NCI-H1092 treated with DMSO at 0.1 percent for 48 hours (cell line): ENCODE measurements around the gene OVAAL.

Experiments used
- DNase-seq: peaks from one replicate; lab custom pipeline; 2025; lab: John Stamatoyannopoulos, UW

OVAAL gene

DNA sequence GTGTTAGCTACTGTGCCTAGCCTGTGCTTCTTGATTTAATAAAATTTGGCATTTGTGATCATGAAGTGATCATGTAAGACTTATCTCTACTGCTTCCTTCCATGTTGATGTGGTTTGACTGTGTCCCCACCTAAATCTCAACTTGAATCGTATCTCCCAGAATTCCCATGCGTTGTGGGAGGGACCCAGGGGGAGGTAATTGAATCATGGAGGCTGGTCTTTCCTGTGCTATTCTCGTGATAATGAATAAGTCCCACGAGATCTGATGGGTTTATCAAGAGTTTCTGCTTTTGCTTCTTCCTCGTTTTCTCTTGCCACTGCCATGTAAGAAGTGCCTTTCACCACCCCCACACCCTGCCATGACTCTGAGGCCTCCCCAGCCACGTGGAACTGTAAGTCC lies at the start of gene OVAAL:
Gene OVAAL (plus strand): TSS at position 301 of the 400 bp plus-strand sequence.
- no peak for DNase-seq

DNA sequence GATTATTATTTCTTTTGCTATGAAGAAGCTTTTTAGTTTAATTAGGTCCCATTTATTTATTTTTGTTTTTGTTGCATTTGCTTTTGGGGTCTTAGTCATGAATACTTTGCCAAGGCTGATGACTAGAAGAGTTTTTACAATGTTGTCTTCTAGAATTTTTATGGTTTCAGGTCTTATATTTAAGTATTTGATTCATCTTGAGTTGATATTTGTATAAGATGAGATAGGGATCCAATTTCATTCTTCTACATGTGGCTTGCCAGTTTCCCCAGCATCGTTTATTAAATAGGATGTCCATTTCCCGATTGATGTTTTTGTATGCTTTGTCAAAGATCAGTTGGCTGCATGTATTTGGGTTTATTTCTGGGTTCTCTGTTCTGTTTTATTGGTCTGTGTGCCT lies 47.9 kb upstream of the OVAAL start:
- DNase-seq = no peak

DNA sequence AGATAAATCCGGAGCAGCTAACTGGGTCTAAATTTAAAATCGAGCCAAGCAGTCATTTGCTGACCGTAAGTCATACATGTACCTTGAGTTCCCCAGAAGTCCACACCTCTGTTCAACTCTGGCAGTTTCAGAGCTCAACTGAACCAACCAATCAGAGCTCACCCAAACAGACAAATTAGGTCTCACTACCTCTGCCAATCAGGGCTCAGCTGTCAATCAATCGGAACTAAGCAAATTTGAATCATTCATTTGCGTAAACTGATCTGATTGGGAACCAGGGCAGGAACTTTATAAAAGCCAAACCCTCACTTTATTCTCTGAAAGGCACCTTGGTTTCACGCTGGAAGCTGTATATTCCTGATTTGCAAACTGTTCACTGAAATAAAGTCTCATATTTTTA lies 45.2 kb upstream of the OVAAL start:
- no peak for DNase-seq

DNA sequence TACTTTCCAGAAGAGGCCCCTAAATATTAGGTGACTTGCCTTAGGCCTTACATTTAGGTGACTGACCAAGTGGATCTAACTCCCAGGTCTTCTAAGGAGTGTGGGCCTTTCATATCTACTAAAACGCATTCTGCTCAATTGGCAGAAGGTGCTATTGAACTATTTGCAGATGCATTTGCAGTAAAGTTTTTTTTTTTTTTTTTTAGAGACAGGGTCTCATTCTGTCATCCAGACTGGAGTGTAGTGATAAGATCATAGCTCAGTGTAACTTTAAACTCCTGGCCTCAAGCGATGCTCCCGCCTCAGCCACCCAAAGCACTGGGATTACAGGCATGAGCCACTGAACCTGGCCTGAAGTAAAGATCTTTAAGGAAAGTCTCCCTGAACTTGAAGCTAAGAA lies 43.4 kb upstream of the OVAAL start:
- no peak for DNase-seq

DNA sequence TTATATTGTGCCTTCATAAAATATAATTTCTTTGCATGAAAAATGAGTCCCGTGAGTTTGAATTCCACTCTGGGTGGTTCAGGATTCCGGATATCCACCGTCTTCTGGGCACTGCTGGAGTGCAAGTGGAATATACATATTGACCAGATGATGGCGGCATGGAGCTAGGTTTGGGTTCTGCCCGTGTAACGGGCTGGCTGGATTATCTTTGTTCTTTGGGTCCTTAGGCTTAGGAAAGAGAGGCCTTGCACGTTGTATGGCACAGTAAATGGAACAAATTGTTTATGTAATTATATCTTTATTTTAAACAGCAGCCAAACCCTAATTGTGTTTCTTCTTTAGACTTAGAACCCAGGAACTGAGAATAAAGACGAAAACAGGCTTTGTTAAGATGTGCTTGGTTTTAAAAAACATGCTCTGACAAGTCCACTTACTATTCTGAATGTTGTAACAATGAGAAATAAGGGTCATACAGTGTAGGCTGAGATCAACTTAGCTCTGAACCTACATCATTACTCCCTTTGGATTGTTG lies 42.8 kb upstream of the OVAAL start:
- DNase-seq = peak; percentile 91

DNA sequence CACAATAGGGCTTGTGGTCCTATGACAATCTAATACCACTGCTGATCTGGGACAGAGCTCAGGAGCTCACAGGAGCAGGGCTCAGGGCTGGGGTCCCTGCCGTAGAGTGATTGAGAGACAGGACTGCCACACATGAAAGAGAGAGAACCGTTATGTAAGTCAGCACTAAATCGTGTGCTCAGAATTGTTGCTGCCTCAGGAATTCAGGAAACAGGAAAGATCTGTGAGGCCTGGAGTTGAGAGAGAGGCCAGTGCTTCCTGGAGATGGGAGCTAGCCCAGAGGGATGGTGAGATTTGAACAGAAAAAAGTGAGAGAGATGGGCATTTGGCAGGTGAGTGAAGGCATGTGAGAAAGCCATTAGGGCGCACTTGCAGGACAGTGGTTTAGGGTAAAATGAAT lies 38.9 kb upstream of the OVAAL start:
- DNase-seq = no peak

DNA sequence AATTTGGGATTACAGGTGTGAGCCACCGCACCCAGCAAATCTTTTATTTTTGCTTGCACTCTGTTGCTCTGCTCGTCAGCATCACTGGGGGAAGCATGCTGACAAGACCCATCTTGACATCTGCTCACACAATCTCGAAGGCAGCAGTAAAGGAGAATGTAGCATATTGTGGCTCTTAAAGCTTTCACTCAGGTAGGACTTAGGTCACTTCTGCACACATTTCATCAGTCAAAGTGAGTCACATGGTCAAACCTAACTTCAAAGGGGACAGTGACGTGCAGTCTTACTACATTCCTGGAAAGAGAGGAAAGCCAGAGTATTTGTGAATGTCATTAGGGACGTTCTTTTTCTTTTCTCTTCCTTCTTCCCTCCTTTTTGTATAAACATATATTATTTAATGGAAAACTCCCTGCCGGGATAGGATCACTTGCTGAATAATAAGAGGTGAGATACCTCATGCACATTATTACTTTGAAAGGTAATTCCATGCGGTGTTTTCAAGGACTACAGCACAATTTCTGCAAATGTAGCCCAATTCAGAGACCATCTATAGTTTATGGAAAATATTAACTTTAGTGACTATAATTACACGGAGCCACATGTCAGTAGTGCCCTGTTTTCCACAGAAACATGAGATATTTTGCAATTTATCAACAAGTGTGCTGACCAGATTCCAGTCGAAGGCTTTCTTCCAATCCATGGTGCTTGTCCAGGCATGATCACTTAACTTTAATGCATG lies 37.1 kb upstream of the OVAAL start:
- no peak for DNase-seq

DNA sequence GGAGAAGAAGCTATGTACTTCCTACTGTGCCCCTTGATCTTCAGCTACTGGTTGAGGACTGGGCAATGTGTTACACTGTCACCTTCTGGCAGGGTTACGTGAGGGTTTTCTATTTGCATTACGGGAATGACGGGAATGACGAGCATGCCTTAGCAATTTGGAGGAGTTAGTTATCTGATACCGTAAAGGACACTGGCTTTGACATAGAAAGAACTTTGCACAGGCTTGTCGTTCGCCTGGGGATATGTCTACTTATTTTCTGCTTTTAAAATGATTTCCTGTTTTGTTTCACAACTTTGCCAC lies 36.6 kb upstream of the OVAAL start:
- DNase-seq = no peak

DNA sequence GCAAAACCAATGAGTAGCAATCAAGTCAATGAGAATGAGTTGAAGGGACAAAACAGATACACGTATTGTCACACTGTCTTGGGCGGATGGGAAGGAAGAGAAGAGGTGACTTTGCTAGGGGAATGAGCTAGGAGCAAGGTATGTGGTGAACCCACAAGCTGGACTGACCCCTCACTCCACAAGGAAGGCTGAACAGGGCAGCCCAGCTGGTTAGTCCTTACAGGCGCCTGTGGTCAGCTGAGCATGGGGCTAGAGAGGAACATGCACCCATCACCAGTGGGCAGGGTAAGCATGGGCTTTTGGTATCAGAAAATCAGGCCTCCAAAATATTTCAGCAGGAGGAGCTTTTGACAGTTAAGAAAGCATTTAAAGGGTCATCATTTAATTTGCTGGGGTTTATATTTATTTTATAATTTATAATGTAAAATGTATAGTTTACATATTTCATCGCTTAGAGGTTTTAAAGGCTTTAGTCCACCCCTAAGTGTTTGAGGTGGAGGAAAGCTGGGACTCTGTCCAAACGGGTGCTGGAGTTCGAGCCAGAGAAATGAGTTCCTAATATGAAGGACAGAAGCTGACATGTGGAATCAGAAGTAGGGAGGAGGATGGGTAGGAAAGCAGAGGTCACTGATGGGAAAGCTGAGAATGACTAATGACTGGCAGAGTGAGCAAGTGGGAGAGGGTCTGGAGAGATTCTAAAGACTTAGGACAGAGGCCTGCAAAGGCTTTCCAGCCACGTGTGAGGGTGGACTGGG lies 34.4 kb upstream of the OVAAL start:
- DNase-seq = no peak

DNA sequence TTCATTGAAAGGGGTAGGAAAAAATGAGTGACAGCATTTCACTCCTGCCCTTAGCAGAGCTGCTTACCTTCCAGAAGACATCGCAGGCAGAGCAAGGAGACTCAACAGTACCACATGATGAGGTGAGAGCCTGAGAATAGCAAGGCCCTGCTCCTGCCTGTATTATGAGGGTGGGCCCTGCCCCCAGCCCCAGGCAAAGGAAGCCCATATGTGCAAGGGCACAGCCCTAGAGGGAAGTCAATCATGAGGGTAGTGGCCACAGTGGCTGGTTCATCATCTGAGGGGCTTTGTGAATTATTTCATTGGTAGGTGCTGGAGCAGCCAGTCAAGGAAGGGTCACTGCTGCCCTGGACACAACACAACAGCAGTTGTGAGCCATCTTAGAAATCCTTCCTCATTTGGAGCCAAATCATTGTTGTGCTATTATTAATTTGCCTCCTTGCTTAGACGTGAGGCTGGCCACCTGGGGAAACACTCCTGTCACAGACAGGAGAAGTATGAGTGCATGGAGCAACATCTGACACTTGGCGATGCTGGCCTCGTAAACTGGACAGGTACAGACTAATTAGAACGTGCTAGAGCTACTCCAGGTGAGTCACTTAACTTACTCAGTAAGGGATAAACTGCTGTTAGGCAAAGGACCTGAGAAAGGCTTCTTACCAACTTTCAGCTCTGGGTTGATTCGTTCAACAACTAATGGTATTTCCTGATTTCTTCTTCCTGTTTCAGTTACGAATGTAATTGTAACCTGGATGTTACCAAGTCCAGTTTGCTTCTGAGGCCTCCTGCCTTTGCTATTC lies 33.6 kb upstream of the OVAAL start:
- no peak for DNase-seq

DNA sequence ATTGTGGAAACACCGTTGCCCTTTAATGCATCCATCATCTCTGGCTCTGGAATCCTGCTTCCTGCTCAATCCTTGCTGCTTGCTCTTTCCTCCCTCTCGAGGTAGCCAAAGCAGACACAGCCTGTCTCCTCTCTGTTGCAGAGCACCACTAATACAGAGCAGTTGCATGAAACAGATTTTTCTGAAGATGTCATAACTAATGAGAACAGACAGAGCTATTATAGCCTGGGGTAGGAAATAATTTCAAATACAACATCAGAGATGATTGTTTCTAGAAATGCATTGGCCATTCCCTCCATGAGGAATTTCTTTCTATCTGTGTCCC lies 33.1 kb upstream of the OVAAL start:
- DNase-seq = no peak

DNA sequence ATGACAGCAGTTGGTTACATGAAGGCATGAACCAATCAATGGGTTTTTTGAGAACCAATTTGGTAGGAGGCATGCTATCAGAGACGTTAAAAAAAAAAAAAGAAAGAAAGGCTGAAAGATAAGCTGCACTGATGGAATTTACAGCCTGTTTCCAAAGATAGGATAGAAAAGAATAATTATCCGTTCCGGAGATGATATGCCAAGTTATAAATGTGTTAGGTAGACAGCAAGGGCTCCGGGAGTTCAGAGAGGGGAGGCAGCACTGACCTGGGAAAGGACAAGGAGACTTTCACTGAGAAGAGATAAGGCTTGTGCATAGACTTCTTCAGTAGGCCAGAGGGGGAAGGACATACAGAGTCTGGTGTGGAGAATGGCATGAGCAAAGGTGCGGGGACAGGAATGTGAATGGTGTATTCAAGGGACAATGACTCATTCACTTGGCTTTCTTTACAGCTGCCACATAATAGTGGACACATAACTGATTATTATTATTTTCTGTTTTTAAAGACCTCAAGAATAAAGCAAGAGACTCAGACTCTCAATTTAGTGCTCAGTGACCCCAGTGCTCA lies 31.6 kb upstream of the OVAAL start:
- no peak for DNase-seq

DNA sequence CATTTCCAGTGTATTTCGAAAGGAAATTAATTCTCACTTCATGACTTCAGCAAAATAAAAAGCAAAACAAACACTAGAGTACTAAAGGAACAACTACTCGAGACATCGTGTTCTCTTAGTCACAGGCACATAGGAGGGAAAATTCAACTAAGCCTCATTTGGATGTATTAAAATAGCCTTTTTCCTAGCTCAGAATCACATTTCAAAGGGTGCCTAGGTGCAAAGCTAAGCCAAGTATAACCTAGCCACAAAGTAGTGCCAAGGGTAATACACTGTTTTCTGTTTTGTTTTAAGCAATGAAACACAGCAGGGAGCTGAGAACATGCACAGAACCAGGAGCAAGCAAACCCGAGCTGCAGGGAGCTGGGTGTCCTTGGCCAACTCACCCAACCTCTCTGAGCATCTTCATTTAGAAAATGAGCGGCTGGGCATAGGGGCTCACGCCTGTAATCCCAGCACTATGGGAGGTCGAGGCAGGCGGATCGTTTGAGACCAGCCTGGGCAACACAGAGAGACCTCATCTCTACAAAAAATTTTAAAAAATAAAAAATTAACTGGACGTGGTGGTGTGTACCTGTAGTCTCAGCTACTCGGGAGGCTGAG lies 29.8 kb upstream of the OVAAL start:
- DNase-seq = no peak

DNA sequence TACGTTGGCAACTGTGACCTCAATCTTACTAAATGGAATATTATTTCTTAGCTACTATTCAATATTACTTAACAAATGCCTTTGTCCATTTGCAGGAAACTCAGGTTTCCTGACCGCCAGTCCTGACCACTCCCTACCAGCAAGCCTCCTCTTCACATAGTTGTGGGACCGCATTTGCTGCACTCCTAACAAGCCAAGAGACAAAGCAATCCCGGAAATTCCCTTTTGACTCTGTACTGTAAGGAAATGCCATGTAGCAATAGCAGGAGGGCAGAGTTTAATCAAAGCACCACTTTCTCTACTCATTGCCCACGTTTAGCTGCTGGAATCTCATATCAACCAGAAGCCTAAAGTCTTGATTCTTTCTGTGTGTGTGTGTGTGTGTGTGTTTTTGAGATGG lies 28.3 kb upstream of the OVAAL start:
- no peak for DNase-seq

DNA sequence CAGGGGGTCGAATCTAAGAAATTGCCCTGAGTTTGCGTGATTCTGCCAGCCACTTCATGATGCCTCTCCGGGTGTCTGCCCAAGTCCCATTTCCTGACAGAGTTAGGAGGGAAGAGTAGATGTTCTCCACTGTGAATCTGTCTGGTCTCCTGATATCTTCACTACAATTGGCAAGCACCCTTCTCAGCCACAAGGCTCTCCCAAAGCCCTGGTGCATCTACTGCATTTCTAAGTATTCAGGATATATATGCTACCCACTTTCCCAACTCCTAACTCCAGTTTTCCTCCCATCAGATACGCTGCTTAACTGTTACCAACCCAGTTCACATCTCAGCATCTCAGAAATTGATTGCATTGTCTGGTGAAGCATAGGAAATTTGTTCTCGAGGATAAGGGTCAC lies 25.9 kb upstream of the OVAAL start:
- no peak for DNase-seq

DNA sequence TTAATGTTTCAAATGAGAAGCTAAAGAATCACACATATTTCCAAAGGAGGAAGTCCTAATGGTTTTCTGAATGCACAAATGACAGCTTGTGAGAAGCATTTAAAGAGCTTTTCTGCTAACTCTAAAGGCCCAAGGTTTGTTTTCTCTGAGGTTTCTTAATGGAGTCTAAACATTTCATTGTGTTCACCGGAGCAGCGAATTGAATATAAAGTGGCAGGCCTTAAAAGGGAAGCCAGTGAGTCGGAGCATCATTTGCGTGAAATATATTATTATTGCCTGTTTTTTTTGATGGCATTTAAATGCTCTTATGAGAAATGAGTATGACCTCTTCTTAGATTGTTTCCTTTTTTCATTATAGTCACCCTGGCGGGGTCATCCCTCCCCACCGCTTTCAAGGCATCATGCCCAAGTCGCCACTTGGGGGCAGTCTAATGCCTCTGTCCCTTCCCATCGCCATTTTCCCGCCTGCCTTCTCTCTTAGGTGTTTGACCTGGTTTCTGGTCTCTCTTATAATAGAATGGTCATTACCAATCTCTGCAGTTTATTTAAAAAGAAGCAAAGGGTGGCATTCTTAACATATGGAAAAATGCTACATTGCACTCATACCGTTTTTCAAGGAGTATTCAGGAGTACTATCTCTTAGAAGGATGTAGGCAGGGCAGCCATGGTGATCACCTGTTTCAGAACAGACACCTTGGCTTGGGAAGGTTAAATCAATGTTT lies 25.3 kb upstream of the OVAAL start:
- DNase-seq = peak; percentile 91

DNA sequence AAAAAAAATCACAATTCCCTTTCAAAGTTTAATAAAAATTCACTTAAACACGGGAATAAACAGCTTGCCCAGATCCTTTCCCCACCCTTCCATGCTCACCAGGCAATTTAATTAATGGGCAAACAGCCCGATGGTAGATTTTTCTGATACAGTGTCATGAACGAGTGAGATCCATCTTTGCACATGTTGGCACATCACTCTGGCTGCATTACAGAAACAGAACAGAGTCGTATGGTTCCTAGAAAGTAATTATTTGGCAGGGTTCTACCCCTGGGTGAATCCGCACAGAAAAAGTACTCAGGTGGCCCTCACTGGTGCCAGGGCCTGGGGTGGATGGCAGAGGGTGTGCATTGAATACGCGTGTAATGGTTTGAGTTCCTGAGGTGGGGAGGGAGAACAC lies 24.6 kb upstream of the OVAAL start:
- peak; percentile 28 for DNase-seq

DNA sequence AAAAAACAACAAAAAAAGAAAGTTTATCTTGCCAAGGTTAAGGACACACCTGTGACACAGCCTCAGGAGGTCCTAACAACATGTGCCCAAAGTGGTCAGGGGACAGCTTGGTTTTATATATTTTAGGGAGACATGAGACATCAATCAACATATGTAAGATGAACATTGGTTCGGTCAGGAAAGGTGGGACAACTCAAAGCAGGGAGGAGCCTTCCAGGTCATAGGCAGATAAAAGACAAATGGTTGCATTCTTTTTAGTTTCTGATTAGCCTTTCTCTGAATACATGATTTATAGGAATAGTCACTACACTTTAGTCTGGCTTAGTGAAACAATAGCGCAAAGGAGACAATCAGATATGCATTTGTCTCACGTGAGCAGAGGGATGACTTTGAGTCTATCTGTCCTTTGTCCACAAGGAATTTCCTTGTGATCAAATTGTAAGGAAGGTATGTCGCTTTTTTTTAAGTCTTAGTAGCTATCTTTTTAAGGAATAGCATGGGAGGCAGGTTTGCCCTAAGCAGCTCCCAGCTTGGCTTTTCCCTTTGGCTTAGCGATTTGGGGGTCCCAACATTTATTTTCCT lies 23.3 kb upstream of the OVAAL start:
- no peak for DNase-seq

DNA sequence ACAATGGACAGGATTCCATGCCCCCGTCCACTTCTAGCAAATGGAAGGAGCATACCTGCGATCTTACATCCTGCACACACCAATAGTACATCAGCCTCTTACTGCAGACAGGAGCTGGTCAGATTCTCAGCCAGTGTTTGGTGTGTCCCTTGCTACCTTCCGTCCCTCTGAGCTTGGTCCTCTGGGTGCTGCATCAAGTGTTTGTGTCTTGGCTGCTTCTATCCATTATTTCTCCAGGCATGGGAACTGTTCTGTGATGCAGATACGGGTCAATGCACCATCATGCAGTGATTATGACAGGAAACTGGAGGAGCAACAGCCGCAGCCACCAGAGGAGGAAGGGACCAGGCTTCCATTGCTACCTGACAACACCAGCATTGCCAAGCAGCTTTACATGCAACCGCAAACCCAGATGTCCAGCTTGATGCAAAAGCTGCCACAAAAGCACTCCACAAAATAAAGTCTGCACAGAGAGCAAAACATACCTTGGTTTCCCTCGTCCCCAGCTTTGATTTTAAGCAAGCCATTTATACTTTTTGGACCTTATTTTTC lies 21.9 kb upstream of the OVAAL start:
- DNase-seq = no peak

DNA sequence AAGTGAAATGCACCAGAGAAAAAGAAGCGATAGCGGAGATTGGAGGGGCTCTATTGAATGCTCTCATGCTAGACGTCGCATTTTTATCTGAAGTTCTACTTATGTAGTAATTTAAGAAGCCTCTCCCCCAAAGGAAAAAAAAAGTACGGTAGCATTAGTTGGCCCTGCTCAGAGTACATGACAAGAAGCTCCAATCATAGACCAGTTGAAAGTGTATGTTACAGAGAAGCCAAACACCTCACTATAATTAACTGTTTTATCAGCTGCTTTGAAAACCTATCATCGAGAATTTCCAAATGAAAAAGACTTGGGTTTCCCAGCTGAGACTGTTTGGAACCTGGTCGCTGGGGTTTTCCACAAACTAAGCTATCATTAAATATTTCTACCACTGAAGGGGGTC lies 19.6 kb upstream of the OVAAL start:
- no peak for DNase-seq
